ENCODE measurements around the gene TIMM29.

TIMM29 gene

GRCh38 chr19:10928563-10929401, at the start of gene TIMM29, which contains the start of gene YIPF2:
Gene TIMM29, plus strand, starts transcription at chr19:10928811. Its CDS starts 12 bp downstream, at chr19:10928823.
Gene YIPF2, minus strand, starts transcription at chr19:10928639. Its CDS starts 229 bp downstream, at chr19:10928410.
- H2AFZ ChIP-seq (ENCODE audit: low read length): peak within 1 kb of the TSS; percentile 79
- H3K9me3 ChIP-seq (replicated peaks; ENCODE audit: insufficient read depth, low read length): no peaks in the 10 kb centered on the region
- H3K9me2 ChIP-seq (replicated peaks; ENCODE audit: insufficient read depth, low read length): no peaks in the 10 kb centered on the region
- H4K20me1 ChIP-seq (ENCODE audit: insufficient read depth, low read length): no peaks in the 10 kb centered on the region
- H3K4me1 ChIP-seq (ENCODE audit: low read length): peaks cover 10% of the 10 kb centered on the region
- peak within 1 kb of the TSS; percentile 95 for H3K4me2 ChIP-seq (ENCODE audit: low read depth, low read length)
- peak within 1 kb of the TSS; percentile 31; the same call in 1 of the 2 replicates for H3K27ac ChIP-seq (ENCODE audit: low read length)
- peak within 1 kb of the TSS; percentile 97 for H3K4me3 ChIP-seq (ENCODE audit: low read length)
- H3K9ac ChIP-seq (ENCODE audit: low read length): peak within 1 kb of the TSS; percentile 75
- TF ChIP-seq CTCF (IDR thresholded peaks at IDR 0.05; ENCODE audit: low read length): no peak
- no peak for TF ChIP-seq EZH2 (optimal IDR thresholded peaks at IDR 0.05; ENCODE audit: low read depth, low read length)
- no peak for TF ChIP-seq EZH2phosphoT487 (IDR thresholded peaks at IDR 0.05; ENCODE audit: low read length)
- H3K79me2 ChIP-seq (ENCODE audit: low read length): peaks cover 56% of the 10 kb centered on the region
- H3K36me3 ChIP-seq (replicated peaks; ENCODE audit: insufficient read depth, low read length): no peaks in the 10 kb centered on the region
- peak; percentile 99 for DNase-seq
- H3K27me3 ChIP-seq (replicated peaks; ENCODE audit: insufficient read depth, low read length): no peaks in the 10 kb centered on the region
- H3F3A ChIP-seq (ENCODE audit: insufficient read depth, low read length): 0 out of 2 replicates have a peak, but pooled peaks cover 6% of the 10 kb centered on the region

DNA sequence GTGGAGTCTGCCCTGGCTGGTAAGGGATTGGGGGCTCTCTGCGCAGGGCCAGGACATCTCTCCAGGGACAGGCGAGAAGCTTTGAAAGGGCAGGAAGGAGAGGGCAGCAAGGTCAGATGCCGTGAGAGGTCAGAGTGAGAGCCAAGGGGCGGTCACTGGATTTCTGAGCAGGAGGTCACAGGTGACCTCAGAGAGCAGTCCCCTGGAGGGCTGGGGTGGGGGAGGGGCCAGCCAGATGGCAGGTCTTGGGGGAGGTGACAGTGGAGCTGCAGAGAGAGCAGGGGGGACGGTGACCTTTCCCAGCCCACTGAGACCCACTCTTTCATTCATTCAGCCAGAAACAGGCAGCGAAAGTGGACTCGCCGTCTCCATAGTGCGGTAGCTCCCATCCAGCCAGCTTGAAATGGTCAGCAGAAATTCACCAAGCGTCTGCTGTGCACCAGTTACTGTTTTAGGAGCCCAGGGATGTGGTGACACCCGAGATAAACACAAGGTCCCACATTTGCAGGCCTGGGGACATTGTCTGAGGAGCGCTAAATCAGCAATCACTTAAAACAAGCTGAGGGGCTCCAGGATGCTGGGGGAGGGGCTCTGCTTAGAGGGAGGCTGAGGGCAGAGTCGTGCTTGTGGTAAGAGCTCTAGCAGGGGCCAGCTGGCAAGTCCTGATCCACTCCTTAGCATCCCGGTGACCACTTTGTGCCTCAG, 47.1 kb upstream of the TIMM29 start:
- Histone ChIP-seq H3K4me1 (ENCODE audit: low read length) (peaks cover 15% of the 10 kb centered on the region), H3K27ac (ENCODE audit: low read length) (no peak overlapping the region), H3K9ac (ENCODE audit: low read length) (no peak overlapping the region)

DNA sequence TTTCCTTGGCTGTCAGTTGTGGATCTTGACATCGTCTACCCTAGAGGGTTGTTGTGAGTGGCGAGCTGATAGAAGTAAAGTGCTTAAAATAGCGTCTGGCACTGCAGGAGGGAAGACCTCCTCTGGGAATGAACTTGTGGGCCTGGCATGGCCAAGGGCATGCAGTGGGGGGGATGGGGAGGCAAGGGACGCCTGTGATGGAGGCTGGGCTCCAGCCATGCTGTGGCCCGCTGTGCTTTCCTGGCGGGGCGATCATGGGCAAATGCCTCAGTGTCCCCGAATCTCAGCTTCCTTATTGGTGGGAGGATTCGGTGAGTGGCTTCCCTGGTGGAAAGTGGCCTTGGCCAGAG, 46.5 kb upstream of the TIMM29 start:
- Histone ChIP-seq H4K20me1 (ENCODE audit: insufficient read depth, low read length) (no peaks in the 10 kb centered on the region), H3K9me3 (replicated peaks; ENCODE audit: insufficient read depth, low read length) (no peaks in the 10 kb centered on the region), H3K27ac (ENCODE audit: low read length) (no peak overlapping the region), H3K4me2 (ENCODE audit: low read depth, low read length) (no peak overlapping the region), H3K36me3 (replicated peaks; ENCODE audit: insufficient read depth, low read length) (no peaks in the 10 kb centered on the region), H3F3A (ENCODE audit: insufficient read depth, low read length) (peaks cover 10% of the 10 kb centered on the region), H3K79me2 (ENCODE audit: low read length) (peaks cover 80% of the 10 kb centered on the region), H3K4me1 (ENCODE audit: low read length) (peaks cover 15% of the 10 kb centered on the region), H2AFZ (ENCODE audit: low read length) (no peak overlapping the region), H3K9ac (ENCODE audit: low read length) (no peak overlapping the region), H3K27me3 (replicated peaks; ENCODE audit: insufficient read depth, low read length) (no peaks in the 10 kb centered on the region), H3K4me3 (ENCODE audit: low read length) (no peak overlapping the region), H3K9me2 (replicated peaks; ENCODE audit: insufficient read depth, low read length) (no peaks in the 10 kb centered on the region)
- no peak for DNase-seq
- TF ChIP-seq EZH2phosphoT487 (IDR thresholded peaks at IDR 0.05; ENCODE audit: low read length) (no peak), EZH2 (optimal IDR thresholded peaks at IDR 0.05; ENCODE audit: low read depth, low read length) (no peak), CTCF (IDR thresholded peaks at IDR 0.05; ENCODE audit: low read length) (no peak)

More for the DNA sequence above, 47.1 kb upstream of the TIMM29 start:
- H3F3A ChIP-seq (ENCODE audit: insufficient read depth, low read length): peaks cover 10% of the 10 kb centered on the region
- H2AFZ ChIP-seq (ENCODE audit: low read length): no peak overlapping the region
- no peaks in the 10 kb centered on the region for H3K27me3 ChIP-seq (replicated peaks; ENCODE audit: insufficient read depth, low read length)
- no peaks in the 10 kb centered on the region for H3K9me2 ChIP-seq (replicated peaks; ENCODE audit: insufficient read depth, low read length)
- no peak overlapping the region for H3K4me3 ChIP-seq (ENCODE audit: low read length)
- no peaks in the 10 kb centered on the region for H3K9me3 ChIP-seq (replicated peaks; ENCODE audit: insufficient read depth, low read length)
- H3K36me3 ChIP-seq (replicated peaks; ENCODE audit: insufficient read depth, low read length): no peaks in the 10 kb centered on the region
- no peaks in the 10 kb centered on the region for H4K20me1 ChIP-seq (ENCODE audit: insufficient read depth, low read length)
- TF ChIP-seq EZH2 (optimal IDR thresholded peaks at IDR 0.05; ENCODE audit: low read depth, low read length): no peak
- TF ChIP-seq EZH2phosphoT487 (IDR thresholded peaks at IDR 0.05; ENCODE audit: low read length): no peak
- TF ChIP-seq CTCF (IDR thresholded peaks at IDR 0.05; ENCODE audit: low read length): no peak
- H3K4me2 ChIP-seq (ENCODE audit: low read depth, low read length): no peak overlapping the region
- DNase-seq: no peak
- H3K79me2 ChIP-seq (ENCODE audit: low read length): peaks cover 80% of the 10 kb centered on the region
